HG03025 (cell line): ENCODE results near the gene C10orf105.
A peak's percentile ranks its signal among the peaks of the same experiment; 100 is the strongest.

ENCODE experiments used
- ATAC-seq: cut with Tn5 transposase; IDR thresholded peaks from one replicate; pipeline ENCODE4 v1.9.1; 2021; ENCODE audit warnings: mild to moderate bottlenecking, moderate library complexity; ENCODE audit not compliant: unreplicated experiment, low FRiP score

The C10orf105 gene

GRCh38 chr10:71740069-71740653, 20.6 kb upstream of the C10orf105 start:
- no peak for ATAC-seq

- no peak for ATAC-seq
These were observed 19.9 kb upstream of the C10orf105 start for GRCh38 chr10:71739358-71739900.

- ATAC-seq: no peak
These were observed 18.2 kb upstream of the C10orf105 start for GRCh38 chr10:71737834-71738197.

GRCh38 chr10:71737001-71737833, 17.6 kb upstream of the C10orf105 start:
- ATAC-seq: no peak

- ATAC-seq: no peak
These were observed 17.0 kb upstream of the C10orf105 start for GRCh38 chr10:71736570-71736952.

- ATAC-seq: no peak
These were observed 16.4 kb upstream of the C10orf105 start for GRCh38 chr10:71735709-71736569.

- ATAC-seq: no peak
These were observed 15.2 kb upstream of the C10orf105 start for GRCh38 chr10:71734797-71735196.

GRCh38 chr10:71731791-71732190, 12.2 kb upstream of the C10orf105 start:
- no peak for ATAC-seq

- ATAC-seq: no peak
These were observed 9.6 kb upstream of the C10orf105 start for GRCh38 chr10:71729161-71729636.

GRCh38 chr10:71727738-71728737, 8.5 kb upstream of the C10orf105 start:
- ATAC-seq: peak; percentile 58

GRCh38 chr10:71727105-71727737, 7.6 kb upstream of the C10orf105 start:
- peak; percentile 29 for ATAC-seq

GRCh38 chr10:71726580-71727104, 7.1 kb upstream of the C10orf105 start:
- no peak for ATAC-seq

- no peak for ATAC-seq
These were observed 6.5 kb upstream of the C10orf105 start for GRCh38 chr10:71725998-71726579.

GRCh38 chr10:71725249-71725648, 5.7 kb upstream of the C10orf105 start:
- ATAC-seq: no peak

GRCh38 chr10:71724539-71724938, 5.0 kb upstream of the C10orf105 start:
- no peak for ATAC-seq

GRCh38 chr10:71723311-71723710, 3.7 kb upstream of the C10orf105 start:
- ATAC-seq: no peak

- no peak for ATAC-seq
These were observed 3.3 kb upstream of the C10orf105 start for GRCh38 chr10:71722849-71723248.

- no peak for ATAC-seq
These were observed 1.7 kb upstream of the C10orf105 start for GRCh38 chr10:71721313-71721712.

GRCh38 chr10:71720288-71720687, 710 bp upstream of the C10orf105 start:
- ATAC-seq: no peak
